Measurements from ENCODE around the gene FHOD3.

FHOD3 gene

GRCh38 chr18:36387310-36387709 is 89.8 kb downstream of the FHOD3 start:
- no peak for DNase-seq

- DNase-seq: no peak
Measured at GRCh38 chr18:36388310-36388709, 90.8 kb downstream of the FHOD3 start.

GRCh38 chr18:36389027-36389426 is 91.5 kb downstream of the FHOD3 start:
- no peak for DNase-seq

- DNase-seq: no peak
Measured at GRCh38 chr18:36389811-36390581, 92.5 kb downstream of the FHOD3 start.

GRCh38 chr18:36391426-36392145 is 94.1 kb downstream of the FHOD3 start:
- DNase-seq: no peak

GRCh38 chr18:36392164-36392978 is 94.9 kb downstream of the FHOD3 start:
- no peak for DNase-seq

- DNase-seq: no peak
Measured at GRCh38 chr18:36392979-36393287, 95.4 kb downstream of the FHOD3 start.

- DNase-seq: no peak
Measured at GRCh38 chr18:36394486-36394885, 97.0 kb downstream of the FHOD3 start.

GRCh38 chr18:36396190-36396589 is 98.7 kb downstream of the FHOD3 start:
- no peak for DNase-seq

- DNase-seq: no peak
Measured at GRCh38 chr18:36397033-36397432, 99.5 kb downstream of the FHOD3 start.

GRCh38 chr18:36398419-36398818 is 100.9 kb downstream of the FHOD3 start:
- DNase-seq: no peak

GRCh38 chr18:36399055-36399454 is 101.5 kb downstream of the FHOD3 start:
- no peak for DNase-seq

GRCh38 chr18:36401462-36401861 is 103.9 kb downstream of the FHOD3 start:
- DNase-seq: no peak

GRCh38 chr18:36402765-36403396 is 105.4 kb downstream of the FHOD3 start:
- DNase-seq: no peak

- DNase-seq: no peak
Measured at GRCh38 chr18:36403896-36404820, 106.6 kb downstream of the FHOD3 start.

GRCh38 chr18:36405611-36406010 is 108.1 kb downstream of the FHOD3 start:
- DNase-seq: no peak

- peak in 2 of 3 experiments; percentile 58 to 81 for DNase-seq
Measured at GRCh38 chr18:36406805-36407204, 109.3 kb downstream of the FHOD3 start.

- no peak for DNase-seq
Measured at GRCh38 chr18:36408606-36409005, 111.1 kb downstream of the FHOD3 start.

GRCh38 chr18:36409779-36410178 is 112.3 kb downstream of the FHOD3 start:
- DNase-seq: no peak

- no peak for DNase-seq
Measured at GRCh38 chr18:36410346-36410745, 112.8 kb downstream of the FHOD3 start.

- peak in 2 of 3 experiments; percentile 1 to 36 for DNase-seq
Measured at GRCh38 chr18:36411745-36412168, 114.2 kb downstream of the FHOD3 start.

GRCh38 chr18:36412778-36413177 is 115.3 kb downstream of the FHOD3 start:
- DNase-seq: peak in 2 of 3 experiments; percentile 10 to 19
